ENCODE measurements around the gene GUK1.

GUK1 gene

GRCh38 chr1:228123505-228123904 is 16.6 kb upstream of the GUK1 start:
- Histone ChIP-seq H3K27me3 (replicated peaks; ENCODE audit: insufficient read depth, low read length) (no peaks in the 10 kb centered on the region), H2AFZ (ENCODE audit: low read length) (no peak overlapping the region), H3K4me2 (ENCODE audit: low read depth, low read length) (no peak overlapping the region)

GRCh38 chr1:228125185-228125584 is 14.9 kb upstream of the GUK1 start:
- H2AFZ ChIP-seq (ENCODE audit: low read length), result no peak overlapping the region
- no peak overlapping the region for H3K4me3 ChIP-seq (ENCODE audit: low read length)

More at GRCh38 chr1:228123505-228123904, 16.6 kb upstream of the GUK1 start:
- no peak overlapping the region for H3K4me3 ChIP-seq (ENCODE audit: low read length)
- H3F3A ChIP-seq (ENCODE audit: insufficient read depth, low read length), result no peaks in the 10 kb centered on the region
- H4K20me1 ChIP-seq (ENCODE audit: insufficient read depth, low read length), result no peaks in the 10 kb centered on the region
- no peaks in the 10 kb centered on the region for H3K9me3 ChIP-seq (replicated peaks; ENCODE audit: insufficient read depth, low read length)
- H3K4me1 ChIP-seq (ENCODE audit: low read length), result no peaks in the 10 kb centered on the region
- TF ChIP-seq EZH2 (optimal IDR thresholded peaks at IDR 0.05; ENCODE audit: low read depth, low read length), result no peak
- H3K36me3 ChIP-seq (replicated peaks; ENCODE audit: insufficient read depth, low read length), result no peaks in the 10 kb centered on the region
- H3K79me2 ChIP-seq (ENCODE audit: low read length), result no peaks in the 10 kb centered on the region
- no peak overlapping the region for H3K9ac ChIP-seq (ENCODE audit: low read length)
- no peak for DNase-seq
- H3K9me2 ChIP-seq (replicated peaks; ENCODE audit: insufficient read depth, low read length), result no peaks in the 10 kb centered on the region
- H3K27ac ChIP-seq (ENCODE audit: low read length), result no peak overlapping the region

GRCh38 chr1:228131766-228132165 is 8.3 kb upstream of the GUK1 start:
- H3K79me2 ChIP-seq (ENCODE audit: low read length), result no peaks in the 10 kb centered on the region
- H3K27me3 ChIP-seq (replicated peaks; ENCODE audit: insufficient read depth, low read length), result peaks cover 13% of the 10 kb centered on the region
- H3K4me1 ChIP-seq (ENCODE audit: low read length), result no peaks in the 10 kb centered on the region
- no peak overlapping the region for H3K4me3 ChIP-seq (ENCODE audit: low read length)
- H3K36me3 ChIP-seq (replicated peaks; ENCODE audit: insufficient read depth, low read length), result no peaks in the 10 kb centered on the region
- H4K20me1 ChIP-seq (ENCODE audit: insufficient read depth, low read length), result no peaks in the 10 kb centered on the region
- no peaks in the 10 kb centered on the region for H3K9me3 ChIP-seq (replicated peaks; ENCODE audit: insufficient read depth, low read length)
- H3K4me2 ChIP-seq (ENCODE audit: low read depth, low read length), result no peak overlapping the region
- H3K9ac ChIP-seq (ENCODE audit: low read length), result no peak overlapping the region
- H3K27ac ChIP-seq (ENCODE audit: low read length), result no peak overlapping the region
- H3F3A ChIP-seq (ENCODE audit: insufficient read depth, low read length), result no peaks in the 10 kb centered on the region
- no peaks in the 10 kb centered on the region for H3K9me2 ChIP-seq (replicated peaks; ENCODE audit: insufficient read depth, low read length)
- no peak overlapping the region for H2AFZ ChIP-seq (ENCODE audit: low read length)
- no peak for DNase-seq
- TF ChIP-seq, protein P1, sequence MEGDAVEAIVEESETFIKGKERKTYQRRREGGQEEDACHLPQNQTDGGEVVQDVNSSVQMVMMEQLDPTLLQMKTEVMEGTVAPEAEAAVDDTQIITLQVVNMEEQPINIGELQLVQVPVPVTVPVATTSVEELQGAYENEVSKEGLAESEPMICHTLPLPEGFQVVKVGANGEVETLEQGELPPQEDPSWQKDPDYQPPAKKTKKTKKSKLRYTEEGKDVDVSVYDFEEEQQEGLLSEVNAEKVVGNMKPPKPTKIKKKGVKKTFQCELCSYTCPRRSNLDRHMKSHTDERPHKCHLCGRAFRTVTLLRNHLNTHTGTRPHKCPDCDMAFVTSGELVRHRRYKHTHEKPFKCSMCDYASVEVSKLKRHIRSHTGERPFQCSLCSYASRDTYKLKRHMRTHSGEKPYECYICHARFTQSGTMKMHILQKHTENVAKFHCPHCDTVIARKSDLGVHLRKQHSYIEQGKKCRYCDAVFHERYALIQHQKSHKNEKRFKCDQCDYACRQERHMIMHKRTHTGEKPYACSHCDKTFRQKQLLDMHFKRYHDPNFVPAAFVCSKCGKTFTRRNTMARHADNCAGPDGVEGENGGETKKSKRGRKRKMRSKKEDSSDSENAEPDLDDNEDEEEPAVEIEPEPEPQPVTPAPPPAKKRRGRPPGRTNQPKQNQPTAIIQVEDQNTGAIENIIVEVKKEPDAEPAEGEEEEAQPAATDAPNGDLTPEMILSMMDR (IDR thresholded peaks at IDR 0.05; ENCODE audit: low read length), result no peak
- TF ChIP-seq EZH2 (optimal IDR thresholded peaks at IDR 0.05; ENCODE audit: low read depth, low read length) (no peak), EZH2phosphoT487 (IDR thresholded peaks at IDR 0.05; ENCODE audit: low read length) (no peak)

More at GRCh38 chr1:228125185-228125584, 14.9 kb upstream of the GUK1 start:
- no peak overlapping the region for H3K4me2 ChIP-seq (ENCODE audit: low read depth, low read length)
- H3F3A ChIP-seq (ENCODE audit: insufficient read depth, low read length), result no peaks in the 10 kb centered on the region
- no peak overlapping the region for H3K27ac ChIP-seq (ENCODE audit: low read length)
- TF ChIP-seq EZH2phosphoT487 (IDR thresholded peaks at IDR 0.05; ENCODE audit: low read length), result no peak
- no peak for TF ChIP-seq EZH2 (optimal IDR thresholded peaks at IDR 0.05; ENCODE audit: low read depth, low read length)
- TF ChIP-seq, protein P1 (IDR thresholded peaks at IDR 0.05; ENCODE audit: low read length), result no peak
- no peak for DNase-seq
- H3K4me1 ChIP-seq (ENCODE audit: low read length), result no peaks in the 10 kb centered on the region
- no peaks in the 10 kb centered on the region for H3K27me3 ChIP-seq (replicated peaks; ENCODE audit: insufficient read depth, low read length)
- H3K36me3 ChIP-seq (replicated peaks; ENCODE audit: insufficient read depth, low read length), result no peaks in the 10 kb centered on the region
- no peak overlapping the region for H3K9ac ChIP-seq (ENCODE audit: low read length)
- no peaks in the 10 kb centered on the region for H4K20me1 ChIP-seq (ENCODE audit: insufficient read depth, low read length)
- H3K79me2 ChIP-seq (ENCODE audit: low read length), result no peaks in the 10 kb centered on the region
- no peaks in the 10 kb centered on the region for H3K9me3 ChIP-seq (replicated peaks; ENCODE audit: insufficient read depth, low read length)
- H3K9me2 ChIP-seq (replicated peaks; ENCODE audit: insufficient read depth, low read length), result no peaks in the 10 kb centered on the region

- H3K9me3 ChIP-seq (replicated peaks; ENCODE audit: insufficient read depth, low read length), result no peaks in the 10 kb centered on the region
- no peaks in the 10 kb centered on the region for H3K4me1 ChIP-seq (ENCODE audit: low read length)
- peaks cover 26% of the 10 kb centered on the region for H3K27me3 ChIP-seq (replicated peaks; ENCODE audit: insufficient read depth, low read length)
- no peaks in the 10 kb centered on the region for H3K9me2 ChIP-seq (replicated peaks; ENCODE audit: insufficient read depth, low read length)
- DNase-seq, result no peak
- H3K4me2 ChIP-seq (ENCODE audit: low read depth, low read length), result no peak overlapping the region
- H3K36me3 ChIP-seq (replicated peaks; ENCODE audit: insufficient read depth, low read length), result no peaks in the 10 kb centered on the region
- no peaks in the 10 kb centered on the region for H4K20me1 ChIP-seq (ENCODE audit: insufficient read depth, low read length)
- TF ChIP-seq EZH2phosphoT487 (IDR thresholded peaks at IDR 0.05; ENCODE audit: low read length) (no peak), EZH2 (optimal IDR thresholded peaks at IDR 0.05; ENCODE audit: low read depth, low read length) (no peak)
- H3K27ac ChIP-seq (ENCODE audit: low read length), result no peak overlapping the region
- no peak overlapping the region for H2AFZ ChIP-seq (ENCODE audit: low read length)
- no peak overlapping the region for H3K9ac ChIP-seq (ENCODE audit: low read length)
- H3K79me2 ChIP-seq (ENCODE audit: low read length), result no peaks in the 10 kb centered on the region
- H3K4me3 ChIP-seq (ENCODE audit: low read length), result no peak overlapping the region
- peaks cover 3% of the 10 kb centered on the region; the same call in 1 of the 2 replicates for H3F3A ChIP-seq (ENCODE audit: insufficient read depth, low read length)
Observed at GRCh38 chr1:228134591-228134990, 5.5 kb upstream of the GUK1 start.
